LNCAP (cell line): ENCODE measurements around the gene KLHL30.

Experiments
- CTCF ChIP-seq: fragments of 450-650 bp; IDR thresholded peaks from 2 replicates; pipeline ENCODE4 v1.5.1; 2017; ENCODE audit warnings: mild to moderate bottlenecking

The KLHL30 gene

GRCh38 chr2:238155051-238155760 is 16.7 kb downstream of the KLHL30 start:
- no peak for TF ChIP-seq CTCF

GRCh38 chr2:238155761-238156694 is 17.6 kb downstream of the KLHL30 start:
- TF ChIP-seq CTCF: no peak

- TF ChIP-seq CTCF: no peak
These were observed 19.1 kb downstream of the KLHL30 start for GRCh38 chr2:238157506-238158017.

- no peak for TF ChIP-seq CTCF
These were observed 19.6 kb downstream of the KLHL30 start for GRCh38 chr2:238158018-238158508.

GRCh38 chr2:238158509-238159070 is 20.1 kb downstream of the KLHL30 start, which contains the start of gene ERFE:
Gene ERFE, plus strand, starts transcription at chr2:238158970. Its CDS starts 38 bp downstream, at chr2:238159008.
- peak; percentile 33 for TF ChIP-seq CTCF

GRCh38 chr2:238159071-238159539 is 20.6 kb downstream of the KLHL30 start:
- TF ChIP-seq CTCF: no peak; the same call in 1 of the 2 replicates

- TF ChIP-seq CTCF: no peak
These were observed 21.3 kb downstream of the KLHL30 start for GRCh38 chr2:238159661-238160205.
